ENCODE measurements around the gene HMG20B.

HMG20B gene

GRCh38 chr19:3549816-3550215 is 22.9 kb upstream of the HMG20B start:
- TF ChIP-seq CTCF (IDR thresholded peaks at IDR 0.05; ENCODE audit: insufficient read depth, missing control alignments): no peak
- DNase-seq (ENCODE audit: insufficient read length, low spot score) (no peak), FAIRE-seq (no peak)

GRCh38 chr19:3550947-3551791 is 21.6 kb upstream of the HMG20B start:
- DNase-seq (ENCODE audit: insufficient read length, low spot score) (no peak), FAIRE-seq (no peak)
- no peak for TF ChIP-seq CTCF (IDR thresholded peaks at IDR 0.05; ENCODE audit: insufficient read depth, missing control alignments)

- DNase-seq (ENCODE audit: insufficient read length, low spot score) (no peak), FAIRE-seq (no peak)
- no peak for TF ChIP-seq CTCF (IDR thresholded peaks at IDR 0.05; ENCODE audit: insufficient read depth, missing control alignments)
Measured at GRCh38 chr19:3551792-3552095, 21.0 kb upstream of the HMG20B start.

- no peak for FAIRE-seq
Measured at GRCh38 chr19:3554254-3555083, 18.3 kb upstream of the HMG20B start.

GRCh38 chr19:3555653-3556422 is 16.9 kb upstream of the HMG20B start:
- TF ChIP-seq CTCF (IDR thresholded peaks at IDR 0.05; ENCODE audit: insufficient read depth, missing control alignments): no peak
- FAIRE-seq: no peak
- DNase-seq (ENCODE audit: insufficient read length, low spot score): no peak

More at GRCh38 chr19:3554254-3555083, 18.3 kb upstream of the HMG20B start:
- no peak for DNase-seq (ENCODE audit: insufficient read length, low spot score)
- TF ChIP-seq CTCF (IDR thresholded peaks at IDR 0.05; ENCODE audit: insufficient read depth, missing control alignments): no peak

- DNase-seq (ENCODE audit: insufficient read length, low spot score) (no peak), FAIRE-seq (no peak)
- TF ChIP-seq CTCF (IDR thresholded peaks at IDR 0.05; ENCODE audit: insufficient read depth, missing control alignments): no peak
Measured at GRCh38 chr19:3556423-3556977, 16.2 kb upstream of the HMG20B start.
